RWPE2 (cell line): ENCODE results near the gene MED23.

ENCODE experiments used
- ATAC-seq: fragments of 200-7000 bp; cut with Tn5 transposase; 3 replicates; pipeline ENCODE4 v1.9.1; 2021; ENCODE audit warnings: low read depth
- DNase-seq: peaks from one replicate; pipeline ENCODE4 v3.0.0-alpha.2; 2020; ENCODE audit warnings: low spot score
- H3K27ac ChIP-seq: fragments of 450-650 bp; 2 replicates; pipeline ENCODE4 v1.5.1; 2017; ENCODE audit warnings: mild to moderate bottlenecking; ENCODE audit not compliant: poor library complexity, severe bottlenecking
- H3K27me3 ChIP-seq: fragments of 250-450 bp; sonication (Bioruptor Pico); 2 replicates; pipeline ENCODE4 v1.5.1; 2021; ENCODE audit warnings: mild to moderate bottlenecking, moderate library complexity; ENCODE audit not compliant: insufficient read depth, poor library complexity, severe bottlenecking
- H3K36me3 ChIP-seq: fragments of 250-450 bp; sonication (Bioruptor Pico); 2 replicates; pipeline ENCODE4 v1.5.1; 2020; ENCODE audit warnings: low read depth, mild to moderate bottlenecking, moderate library complexity
- H3K4me1 ChIP-seq: fragments of 250-450 bp; sonication (Bioruptor Pico); 2 replicates; pipeline ENCODE4 v1.5.1; 2021; ENCODE audit warnings: mild to moderate bottlenecking, moderate library complexity; ENCODE audit not compliant: insufficient read depth, poor library complexity, severe bottlenecking
- H3K4me3 ChIP-seq: fragments of 250-450 bp; sonication (Bioruptor Pico); 2 replicates; pipeline ENCODE4 v1.5.1; 2021; ENCODE audit warnings: mild to moderate bottlenecking, moderate library complexity; ENCODE audit not compliant: severe bottlenecking
- H3K9me3 ChIP-seq: fragments of 250-450 bp; sonication (Bioruptor Pico); 2 replicates; pipeline ENCODE4 v1.5.1; 2021; ENCODE audit warnings: mild to moderate bottlenecking, moderate library complexity; ENCODE audit not compliant: severe bottlenecking
- TF ChIP-seq, protein P1 (sequence below): fragments of 450-650 bp; IDR thresholded peaks from one replicate; pipeline ENCODE4 v1.5.1; 2017; ENCODE audit warnings: mild to moderate bottlenecking, moderate library complexity; ENCODE audit not compliant: poor library complexity, severe bottlenecking

Gene MED23

DNA sequence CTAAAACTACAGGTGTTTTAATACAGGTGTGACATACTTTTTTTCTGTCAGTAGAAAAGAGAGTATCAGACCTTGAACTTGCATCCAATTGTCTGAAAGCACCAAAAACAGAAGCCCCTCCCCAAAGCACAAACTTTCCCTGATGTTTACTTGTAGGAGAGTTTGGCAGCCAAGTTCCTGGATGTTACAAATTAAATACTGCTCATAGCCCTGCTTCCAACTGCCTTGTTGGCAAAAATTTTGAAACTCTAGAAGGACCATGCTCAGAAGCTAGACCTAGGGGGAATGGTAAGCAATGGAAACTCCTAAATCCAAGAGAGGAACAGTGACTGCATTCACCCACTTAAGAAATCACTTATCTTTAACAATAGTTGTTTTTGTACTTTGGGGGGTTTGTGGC is 72.0 kb downstream of the MED23 start:
- ATAC-seq: no peak
- Histone ChIP-seq H3K27ac (no peak overlapping the region), H3K4me3 (no peak overlapping the region), H3K4me1 (no peaks in the 10 kb centered on the region), H3K27me3 (no peaks in the 10 kb centered on the region), H3K9me3 (no peaks in the 10 kb centered on the region), H3K36me3 (no peaks in the 10 kb centered on the region)
- TF ChIP-seq, protein P1, sequence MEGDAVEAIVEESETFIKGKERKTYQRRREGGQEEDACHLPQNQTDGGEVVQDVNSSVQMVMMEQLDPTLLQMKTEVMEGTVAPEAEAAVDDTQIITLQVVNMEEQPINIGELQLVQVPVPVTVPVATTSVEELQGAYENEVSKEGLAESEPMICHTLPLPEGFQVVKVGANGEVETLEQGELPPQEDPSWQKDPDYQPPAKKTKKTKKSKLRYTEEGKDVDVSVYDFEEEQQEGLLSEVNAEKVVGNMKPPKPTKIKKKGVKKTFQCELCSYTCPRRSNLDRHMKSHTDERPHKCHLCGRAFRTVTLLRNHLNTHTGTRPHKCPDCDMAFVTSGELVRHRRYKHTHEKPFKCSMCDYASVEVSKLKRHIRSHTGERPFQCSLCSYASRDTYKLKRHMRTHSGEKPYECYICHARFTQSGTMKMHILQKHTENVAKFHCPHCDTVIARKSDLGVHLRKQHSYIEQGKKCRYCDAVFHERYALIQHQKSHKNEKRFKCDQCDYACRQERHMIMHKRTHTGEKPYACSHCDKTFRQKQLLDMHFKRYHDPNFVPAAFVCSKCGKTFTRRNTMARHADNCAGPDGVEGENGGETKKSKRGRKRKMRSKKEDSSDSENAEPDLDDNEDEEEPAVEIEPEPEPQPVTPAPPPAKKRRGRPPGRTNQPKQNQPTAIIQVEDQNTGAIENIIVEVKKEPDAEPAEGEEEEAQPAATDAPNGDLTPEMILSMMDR: no peak
- no peak for DNase-seq

DNA sequence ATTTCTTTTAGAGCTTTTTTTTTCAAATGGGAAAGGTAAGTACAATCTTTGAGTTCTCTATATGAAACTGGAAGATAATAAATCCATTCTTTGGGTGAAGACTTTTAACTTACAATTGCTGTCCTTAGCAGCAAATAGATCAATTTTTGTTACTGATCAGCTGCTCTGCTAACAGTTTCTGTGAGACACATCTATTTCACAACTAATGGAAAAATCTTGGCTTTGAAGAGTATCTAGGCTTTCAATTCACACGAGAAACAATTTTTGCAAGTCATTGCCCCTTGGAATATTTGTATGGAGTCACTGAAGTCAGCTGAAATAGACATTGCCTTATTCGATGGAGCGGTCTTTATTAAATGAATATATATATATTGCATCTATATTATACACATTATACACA is 75.5 kb downstream of the MED23 start:
- TF ChIP-seq, protein P1: no peak
- ATAC-seq (no peak), DNase-seq (no peak)
- no peaks in the 10 kb centered on the region for H3K36me3 ChIP-seq
- H3K9me3 ChIP-seq: no peaks in the 10 kb centered on the region
- H3K4me1 ChIP-seq: no peaks in the 10 kb centered on the region
- no peaks in the 10 kb centered on the region for H3K27me3 ChIP-seq
- H3K27ac ChIP-seq: no peak overlapping the region
- H3K4me3 ChIP-seq: no peak overlapping the region

DNA sequence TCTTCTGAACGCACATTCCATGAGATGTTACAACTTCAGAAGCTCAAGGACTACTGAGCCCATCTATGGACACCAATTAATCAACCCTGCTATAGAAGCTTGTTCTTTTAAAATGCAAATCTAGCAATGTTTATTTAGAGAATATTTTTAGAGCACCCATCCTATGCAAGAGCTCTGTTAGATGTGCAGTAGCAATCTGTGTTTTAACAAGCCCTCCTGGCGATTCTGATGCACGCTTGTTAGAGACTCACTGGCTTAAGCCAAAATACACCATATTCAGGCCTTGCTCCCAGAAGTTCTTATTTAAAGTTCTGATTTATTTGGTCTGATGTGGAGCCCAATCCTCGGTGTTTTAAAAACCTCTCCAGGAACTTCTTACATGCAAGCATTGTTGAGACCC is 76.1 kb downstream of the MED23 start:
- no peak for DNase-seq
- Histone ChIP-seq H3K27ac (no peak overlapping the region), H3K27me3 (no peaks in the 10 kb centered on the region), H3K36me3 (no peaks in the 10 kb centered on the region), H3K4me3 (no peak overlapping the region), H3K9me3 (no peaks in the 10 kb centered on the region), H3K4me1 (no peaks in the 10 kb centered on the region)
- ATAC-seq: no peak
- TF ChIP-seq, protein P1: no peak

DNA sequence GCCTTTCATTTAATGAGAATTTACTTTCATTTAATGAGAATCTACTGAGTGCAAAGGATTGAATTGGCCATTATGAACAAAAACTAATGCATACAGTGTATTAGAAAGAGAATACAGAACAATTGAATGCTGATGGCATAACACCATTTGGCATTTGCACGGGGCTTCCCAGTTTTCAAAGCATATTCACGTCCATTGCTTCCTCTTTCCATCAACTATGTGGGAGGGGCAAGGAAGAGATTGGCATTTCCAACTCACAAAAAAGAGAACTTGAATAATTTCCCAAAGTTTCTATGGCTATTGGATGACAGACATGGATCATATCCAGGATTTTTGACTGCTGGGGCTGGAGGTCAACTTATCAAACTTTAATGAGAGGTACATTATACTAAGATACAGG is 78.2 kb downstream of the MED23 start:
- no peaks in the 10 kb centered on the region for H3K27me3 ChIP-seq
- TF ChIP-seq, protein P1: no peak
- no peak overlapping the region for H3K27ac ChIP-seq
- no peaks in the 10 kb centered on the region for H3K36me3 ChIP-seq
- H3K4me1 ChIP-seq: no peaks in the 10 kb centered on the region
- no peak overlapping the region for H3K4me3 ChIP-seq
- H3K9me3 ChIP-seq: no peaks in the 10 kb centered on the region
- DNase-seq (no peak), ATAC-seq (no peak)

DNA sequence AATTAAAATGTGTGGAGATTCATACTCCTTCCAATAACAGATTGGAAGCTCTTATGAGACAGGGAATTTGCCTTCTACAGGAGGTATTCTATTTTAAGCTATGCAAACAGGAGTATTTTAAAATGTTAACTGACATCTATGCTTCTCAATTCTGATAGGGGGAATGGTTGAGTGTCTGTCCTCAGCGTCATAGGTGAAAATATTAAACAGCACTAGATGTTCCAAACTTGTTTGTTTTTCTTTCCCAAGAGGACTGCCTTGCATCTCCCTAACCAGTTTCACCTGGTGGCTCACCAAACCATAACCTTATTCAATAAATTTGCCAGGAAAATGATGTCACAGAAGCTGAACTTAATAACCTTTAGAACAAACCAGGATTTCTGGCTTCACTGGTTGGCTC is 79.6 kb downstream of the MED23 start:
- H3K36me3 ChIP-seq: no peaks in the 10 kb centered on the region
- H3K27me3 ChIP-seq: no peaks in the 10 kb centered on the region
- TF ChIP-seq, protein P1: no peak
- ATAC-seq (no peak), DNase-seq (no peak)
- H3K4me3 ChIP-seq: no peak overlapping the region
- no peaks in the 10 kb centered on the region for H3K9me3 ChIP-seq
- H3K27ac ChIP-seq: no peak overlapping the region
- no peaks in the 10 kb centered on the region for H3K4me1 ChIP-seq
